Body of pancreas (tissue), 4 donors: ENCODE measurements around the gene WSCD1. TPM values are rescaled to one million over a fixed set of nuclear protein-coding genes. Genes with fewer than 3 reads are reported as not detected.
A peak's percentile ranks its signal among the peaks of the same experiment; 100 is the strongest.

ENCODE experiments used
- ATAC-seq: fragments of 150-250 bp; one replicate; pipeline ENCODE4 v1.9.1; 2016
- DNase-seq, 4 donors: peaks; one replicate each; pipeline ENCODE4 v3.0.0-alpha.2; 2019
- H3K27ac ChIP-seq, 4 donors: fragments of 200-600 bp; sonication (generic); 1 replicate in 3 of 4; 2 replicates in 1 of 4; pipeline versions ENCODE4 v1.5.1 to v1.6.1; 2016 to 2019; ENCODE audit warnings: mild to moderate bottlenecking in 1 of 4, mixed read lengths in 1 of 4, moderate library complexity in 1 of 4
- H3K27me3 ChIP-seq, 2 donors: fragments of 200-600 bp; sonication (generic); one replicate each; pipeline ENCODE4 v1.6.0; 2016; ENCODE audit warnings: mild to moderate bottlenecking in 1 of 2
- H3K36me3 ChIP-seq, 2 donors: fragments of 200-600 bp; sonication (generic); replicated peaks in 1 of 2; 2 replicates each; pipeline ENCODE4 v1.5.1; 2016; ENCODE audit warnings: low read depth in 2 of 2; ENCODE audit not compliant: insufficient read depth in 1 of 2
- H3K4me1 ChIP-seq: fragments of 200-600 bp; sonication (generic); one replicate; pipeline ENCODE4 v1.6.0; 2016
- H3K4me3 ChIP-seq, 2 donors: fragments of 200-600 bp; sonication (generic); 1 replicate in 1 of 2; 2 replicates in 1 of 2; pipeline ENCODE4 v1.5.1; 2016 to 2019
- H3K9me3 ChIP-seq, 3 donors: fragments of 200-600 bp; sonication (generic); 1 replicate in 2 of 3; 2 replicates in 1 of 3; pipeline ENCODE4 v1.5.1; 2016
- POLR2A ChIP-seq, 3 donors: fragments of 450-650 bp; IDR thresholded peaks; one replicate each; pipeline ENCODE4 v1.6.1; 2016; ENCODE audit warnings: antibody characterized with exemption in 3 of 3, mild to moderate bottlenecking in 2 of 3
- WGBS, 2 donors: methylation state at CpG; one replicate each; pipeline ENCODE4 v1.1.5; 2017; 5-methylcytosine and 5-hydroxymethylcytosine counted together
- intact Hi-C: fragments of 100-400 bp; cut with DNase I; formaldehyde crosslinking; loops from one replicate; pipeline ENCODE4 v1.15.1; 2023
- total RNA-seq, 2 donors: library from RNA; depleted of rRNA; stranded (reverse); fragments of >200 nt; gene quantifications; one replicate each; pipeline ENCODE4 v1.1.0, GENCODE V29; 2016
- TF ChIP-seq, protein P1 (sequence below), 7 experiments: fragments of 450-650 bp in 4 of 7; fragments of 200-600 bp in 3 of 7; sonication (generic) in 3 of 7; IDR thresholded peaks; one replicate each; pipeline ENCODE4 v1.5.1; 2016 to 2019; ENCODE audit warnings: antibody characterized with exemption in 7 of 7

WSCD1 gene
- total RNA-seq, 2 donors from 2014 or later: 1.8 to 3.0 TPM

DNA sequence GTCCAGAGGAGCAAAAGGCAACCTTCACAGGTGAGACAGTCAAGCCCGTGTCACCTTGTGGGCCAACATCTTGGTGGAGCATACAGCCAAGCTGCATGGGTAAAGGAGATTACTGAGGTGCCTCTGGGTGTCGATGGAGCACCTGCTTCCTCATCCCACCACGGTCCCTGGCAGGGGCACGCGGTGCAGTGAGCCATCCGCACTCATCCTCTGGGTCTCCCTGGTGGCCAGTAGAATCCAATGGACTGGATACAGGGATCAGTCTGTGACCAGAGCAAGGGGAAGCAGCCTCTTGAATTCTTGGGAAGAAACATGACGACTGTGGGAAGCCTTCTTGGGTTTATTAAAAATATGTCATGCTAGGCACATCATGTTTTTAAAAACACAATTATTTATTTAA lies 4.8 kb upstream of the WSCD1 start:
- no peak for DNase-seq
- peaks cover 0 to 3% of the 10 kb centered on the region in 2 donors for H3K27me3 ChIP-seq

DNA sequence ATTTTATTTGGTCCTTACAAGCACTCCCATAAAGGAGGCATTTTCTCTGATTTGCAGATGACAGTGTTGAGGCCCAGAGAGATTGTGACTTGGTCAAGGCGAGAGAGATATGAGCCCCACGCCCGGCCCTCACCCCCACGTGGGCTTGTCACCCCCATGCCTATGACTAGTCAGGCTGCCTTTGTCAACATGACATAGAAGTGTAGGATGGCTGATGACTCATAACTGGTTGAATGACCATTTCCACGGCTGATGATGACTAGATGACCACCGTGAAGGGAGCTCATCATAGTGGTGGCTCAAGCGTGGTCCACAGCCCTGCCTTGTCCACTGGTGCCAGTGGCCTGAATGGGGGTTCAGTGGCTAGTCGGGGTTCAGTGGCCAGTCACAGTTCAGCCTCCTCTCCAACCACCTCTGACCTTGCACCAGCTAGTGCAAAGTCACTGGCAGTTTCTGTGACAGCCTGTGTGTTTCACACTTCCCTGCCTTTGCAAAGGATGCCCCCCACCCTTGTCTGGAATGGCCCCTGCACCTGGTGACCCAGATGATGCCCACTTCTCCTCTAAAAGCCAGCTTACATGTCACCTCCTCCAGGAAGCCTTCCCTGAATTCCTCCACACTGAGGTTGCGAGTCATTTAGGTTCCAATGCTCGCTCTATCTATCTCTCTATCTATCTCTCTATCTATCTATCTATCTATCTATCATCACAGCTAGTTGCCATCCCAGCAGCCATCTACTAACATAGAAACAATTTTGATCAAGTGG lies 3.8 kb upstream of the WSCD1 start:
- no peak overlapping the region for H3K4me3 ChIP-seq
- no peaks in the 10 kb centered on the region for H3K36me3 ChIP-seq
- ATAC-seq (no peak), DNase-seq (no peak)
- H3K27ac ChIP-seq: no peak overlapping the region
- TF ChIP-seq, protein P1, sequence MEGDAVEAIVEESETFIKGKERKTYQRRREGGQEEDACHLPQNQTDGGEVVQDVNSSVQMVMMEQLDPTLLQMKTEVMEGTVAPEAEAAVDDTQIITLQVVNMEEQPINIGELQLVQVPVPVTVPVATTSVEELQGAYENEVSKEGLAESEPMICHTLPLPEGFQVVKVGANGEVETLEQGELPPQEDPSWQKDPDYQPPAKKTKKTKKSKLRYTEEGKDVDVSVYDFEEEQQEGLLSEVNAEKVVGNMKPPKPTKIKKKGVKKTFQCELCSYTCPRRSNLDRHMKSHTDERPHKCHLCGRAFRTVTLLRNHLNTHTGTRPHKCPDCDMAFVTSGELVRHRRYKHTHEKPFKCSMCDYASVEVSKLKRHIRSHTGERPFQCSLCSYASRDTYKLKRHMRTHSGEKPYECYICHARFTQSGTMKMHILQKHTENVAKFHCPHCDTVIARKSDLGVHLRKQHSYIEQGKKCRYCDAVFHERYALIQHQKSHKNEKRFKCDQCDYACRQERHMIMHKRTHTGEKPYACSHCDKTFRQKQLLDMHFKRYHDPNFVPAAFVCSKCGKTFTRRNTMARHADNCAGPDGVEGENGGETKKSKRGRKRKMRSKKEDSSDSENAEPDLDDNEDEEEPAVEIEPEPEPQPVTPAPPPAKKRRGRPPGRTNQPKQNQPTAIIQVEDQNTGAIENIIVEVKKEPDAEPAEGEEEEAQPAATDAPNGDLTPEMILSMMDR (IDR thresholded peaks at IDR 0.05): no peak
- no peak for TF ChIP-seq POLR2A (IDR thresholded peaks at IDR 0.05)
- peaks cover 16% of the 10 kb centered on the region for H3K4me1 ChIP-seq
- 42 to 55% methylated on average over 10 of the region's 10 CpGs for WGBS, 2 donors
- no peaks in the 10 kb centered on the region for H3K9me3 ChIP-seq
- intact Hi-C loops: no loop called here
- H3K27me3 ChIP-seq: peaks cover 0 to 3% of the 10 kb centered on the region in 2 donors

More for the DNA sequence above, 4.8 kb upstream of the WSCD1 start:
- intact Hi-C loops: no loop called here
- TF ChIP-seq POLR2A (IDR thresholded peaks at IDR 0.05): no peak
- TF ChIP-seq, protein P1 (IDR thresholded peaks at IDR 0.05): no peak
- Histone ChIP-seq H3K4me3 (no peak overlapping the region), H3K4me1 (peaks cover 11% of the 10 kb centered on the region), H3K9me3 (no peaks in the 10 kb centered on the region), H3K27ac (no peak overlapping the region), H3K36me3 (no peaks in the 10 kb centered on the region)
- ATAC-seq: no peak
- 56% methylated on average over 7 of the region's 7 CpGs for WGBS, 2 donors

DNA sequence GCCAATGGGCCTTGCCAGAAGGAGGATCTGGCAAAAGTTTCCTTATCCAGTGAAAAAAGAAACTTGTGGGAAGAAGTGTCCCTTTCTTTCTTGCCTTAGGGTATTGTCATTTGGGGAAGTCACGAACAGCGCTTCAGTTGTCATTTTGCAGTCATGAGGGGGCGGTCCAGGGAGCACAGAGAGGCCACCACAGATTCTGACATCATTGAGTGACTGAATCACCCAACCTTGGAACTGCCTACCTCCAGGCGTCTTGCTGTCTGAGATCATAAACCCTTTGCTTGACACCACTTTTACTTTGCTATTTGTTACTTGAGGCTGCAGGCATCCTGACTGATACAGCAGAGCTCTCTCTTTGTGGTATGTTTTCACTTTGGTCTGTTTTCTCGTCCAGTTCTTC lies 3.1 kb upstream of the WSCD1 start:
- no peaks in the 10 kb centered on the region for H3K36me3 ChIP-seq
- H3K27me3 ChIP-seq: peaks cover 0 to 3% of the 10 kb centered on the region in 2 donors
- H3K4me3 ChIP-seq: no peak overlapping the region
- H3K27ac ChIP-seq: no peak overlapping the region
- intact Hi-C loops: no loop called here
- no peaks in the 10 kb centered on the region for H3K9me3 ChIP-seq
- DNase-seq: no peak
- peaks cover 18% of the 10 kb centered on the region for H3K4me1 ChIP-seq
- no peak for TF ChIP-seq POLR2A (IDR thresholded peaks at IDR 0.05)
- TF ChIP-seq, protein P1 (IDR thresholded peaks at IDR 0.05): no peak
- 57 to 66% methylated on average over 5 of the region's 5 CpGs for WGBS, 2 donors
- no peak for ATAC-seq

DNA sequence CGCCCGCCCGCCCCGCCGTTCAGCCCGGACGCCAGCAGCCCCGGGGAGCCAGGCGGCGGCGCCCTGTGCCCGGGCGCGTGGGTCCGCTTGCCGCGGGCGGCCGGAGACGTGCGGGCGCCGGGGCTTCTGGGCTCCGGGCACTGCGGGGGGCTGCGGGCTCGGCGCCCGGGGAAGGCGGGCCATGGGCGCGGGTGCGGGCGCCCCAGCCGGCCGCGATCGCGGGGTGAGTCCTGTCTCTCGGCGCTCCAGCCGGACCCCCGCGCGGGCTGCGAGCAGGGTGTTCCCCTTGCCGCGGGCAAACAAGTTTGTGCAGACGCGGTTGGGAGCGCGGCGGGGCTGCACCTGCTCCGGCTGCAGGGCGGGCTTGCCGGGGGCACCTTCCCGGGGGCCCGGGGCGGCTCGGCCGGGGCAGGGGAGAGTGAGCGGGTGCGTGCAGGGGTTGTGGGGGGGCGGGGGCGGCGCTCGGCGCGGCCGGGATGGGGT lies 292 bp downstream of the WSCD1 start:
- peak; percentile 10 for ATAC-seq
- no peaks in the 10 kb centered on the region for H3K27me3 ChIP-seq
- peaks cover 18% of the 10 kb centered on the region for H3K4me1 ChIP-seq
- intact Hi-C loops: no loop called here
- no peaks in the 10 kb centered on the region for H3K9me3 ChIP-seq
- peak in 2 of 4 donors; percentile 19 to 20 for DNase-seq
- no peak overlapping the region for H3K27ac ChIP-seq
- no peaks in the 10 kb centered on the region for H3K36me3 ChIP-seq
- no peak for TF ChIP-seq POLR2A (IDR thresholded peaks at IDR 0.05)
- TF ChIP-seq, protein P1 (IDR thresholded peaks at IDR 0.05): no peak
- WGBS, 2 donors: 1% methylated on average over 57 of the region's 70 CpGs; no CpG with 5 or more reads in 1 of the 2 donors
- H3K4me3 ChIP-seq: peak overlapping the region; percentile 18 to 47
